AG10803 (cell line): ENCODE results near the gene DMAP1.

Experiments used
- DNase-seq: peaks from one replicate; pipeline ENCODE4 v3.0.0; 2010; ENCODE audit warnings: low read depth
- H3K4me3 ChIP-seq: 2 replicates; pipeline ENCODE4 v1.5.1; 2011; ENCODE audit warnings: mild to moderate bottlenecking, low read length, control low read depth
- CTCF ChIP-seq: conservative IDR thresholded peaks from 2 replicates; pipeline ENCODE4 v1.5.1; 2011; ENCODE audit warnings: mild to moderate bottlenecking, low read length, control low read depth, inconsistent platforms

Gene DMAP1

GRCh38 chr1:44262816-44263567 lies 49.7 kb downstream of the DMAP1 start:
- no peak for DNase-seq
- no peak for TF ChIP-seq CTCF
- H3K4me3 ChIP-seq = no peak overlapping the region

- no peak for DNase-seq
- no peak overlapping the region for H3K4me3 ChIP-seq
- no peak for TF ChIP-seq CTCF
Measured at GRCh38 chr1:44263568-44264450, 50.5 kb downstream of the DMAP1 start.

GRCh38 chr1:44264451-44264771 lies 51.1 kb downstream of the DMAP1 start:
- no peak for TF ChIP-seq CTCF
- H3K4me3 ChIP-seq = no peak overlapping the region
- DNase-seq = no peak

GRCh38 chr1:44265656-44266358 lies 52.5 kb downstream of the DMAP1 start:
- no peak for DNase-seq
- no peak overlapping the region for H3K4me3 ChIP-seq
- no peak for TF ChIP-seq CTCF

- H3K4me3 ChIP-seq = no peak overlapping the region
- no peak for DNase-seq
- TF ChIP-seq CTCF = no peak
Measured at GRCh38 chr1:44266400-44267344, 53.4 kb downstream of the DMAP1 start.

GRCh38 chr1:44267438-44267837 lies 54.2 kb downstream of the DMAP1 start:
- no peak for DNase-seq
- no peak for TF ChIP-seq CTCF
- H3K4me3 ChIP-seq = no peak overlapping the region
